HepG2 (cell line): ENCODE results near the gene FKBP9. TPM values are rescaled to one million over a fixed set of nuclear protein-coding genes. Genes with fewer than 3 reads are reported as not detected.
A peak's percentile ranks its signal among the peaks of the same experiment; 100 is the strongest.

ENCODE experiments used
- ASH2L ChIP-seq: fragments of 300-600, 200-600 bp; sonication (generic); IDR thresholded peaks from 2 replicates; pipeline ENCODE4 v1.7.0; 2017; ENCODE audit warnings: low read depth, mild to moderate bottlenecking, moderate library complexity, mixed read lengths, low read length; ENCODE audit not compliant: insufficient read length
- CCAR2 ChIP-seq: fragments of 200-400 bp; formaldehyde crosslinking; optimal IDR thresholded peaks from 2 replicates; pipeline ENCODE3; 2018; ENCODE audit warnings: low read depth, mild to moderate bottlenecking, low read length, moderate library complexity
- DMAP1 ChIP-seq: IDR thresholded peaks from 2 replicates; pipeline ENCODE4 v1.6.1; 2016
- RBFOX2 ChIP-seq: fragments of 200-400 bp; formaldehyde crosslinking; IDR thresholded peaks from 2 replicates; pipeline ENCODE4 v1.6.1; 2017; ENCODE audit warnings: low read depth, mild to moderate bottlenecking, low read length
- ZNF468 ChIP-seq: sonication (generic); formaldehyde crosslinking; IDR thresholded peaks from 2 replicates; pipeline ENCODE4 v1.8.0; 2022; ENCODE audit warnings: mild to moderate bottlenecking, moderate library complexity, missing genetic modification reagents
- polyA plus RNA-seq, 8 experiments: library from polyadenylated mRNA; depleted of rRNA in 3 of 8; stranded (reverse) in 7 of 8; unstranded in 1 of 8; fragments of >200 nt; fragmentation: Illumina TruSeq in 4 of 8; extraction: Trizol in 4 of 8; gene quantifications; 2 replicates each; pipeline versions ENCODE4 v1.2.1 to v1.2.3, GENCODE V29; 2011 to 2016; ENCODE audit warnings: low read depth in 4 of 8, missing spikeins in 1 of 8, mixed read lengths in 1 of 8; ENCODE audit not compliant: insufficient read depth in 1 of 8
- total RNA-seq, 5 experiments: library from RNA; depleted of rRNA; stranded (reverse); fragments of >200 nt; fragmentation: Illumina TruSeq; extraction: Trizol; gene quantifications; 2 replicates each; pipeline ENCODE4 v1.2.3, GENCODE V29; 2016; ENCODE audit warnings: low read depth in 1 of 5
- TF ChIP-seq, protein P1 (sequence below), 2 experiments: sonication (generic) in 1 of 2; formaldehyde crosslinking in 1 of 2; IDR thresholded peaks; 2 replicates each; pipeline versions ENCODE4 v1.4.0 to v1.6.1; 2018 to 2020; ENCODE audit warnings: missing genetic modification reagents in 2 of 2, borderline replicate concordance in 1 of 2, low read depth in 1 of 2, mild to moderate bottlenecking in 1 of 2, missing biosample characterization in 1 of 2
- TF ChIP-seq, protein P2 (sequence below): IDR thresholded peaks from 2 replicates; pipeline ENCODE4 v1.6.1; 2016; ENCODE audit warnings: low read depth
- TF ChIP-seq, protein P3 (sequence below): sonication (generic); formaldehyde crosslinking; IDR thresholded peaks from 2 replicates; pipeline ENCODE4 v1.4.0; 2020; ENCODE audit warnings: mild to moderate bottlenecking, missing genetic modification reagents

The FKBP9 gene
- total and polyA plus RNA-seq, 2 of the 13 experiments (the other 11 are each of a cell fraction or from before 2014, with no cell fraction given) = 34.0 to 41.5 TPM

GRCh38 chr7:32942415-32943251 lies 14.6 kb upstream of the FKBP9 start (continued):
- TF ChIP-seq, protein P1, sequence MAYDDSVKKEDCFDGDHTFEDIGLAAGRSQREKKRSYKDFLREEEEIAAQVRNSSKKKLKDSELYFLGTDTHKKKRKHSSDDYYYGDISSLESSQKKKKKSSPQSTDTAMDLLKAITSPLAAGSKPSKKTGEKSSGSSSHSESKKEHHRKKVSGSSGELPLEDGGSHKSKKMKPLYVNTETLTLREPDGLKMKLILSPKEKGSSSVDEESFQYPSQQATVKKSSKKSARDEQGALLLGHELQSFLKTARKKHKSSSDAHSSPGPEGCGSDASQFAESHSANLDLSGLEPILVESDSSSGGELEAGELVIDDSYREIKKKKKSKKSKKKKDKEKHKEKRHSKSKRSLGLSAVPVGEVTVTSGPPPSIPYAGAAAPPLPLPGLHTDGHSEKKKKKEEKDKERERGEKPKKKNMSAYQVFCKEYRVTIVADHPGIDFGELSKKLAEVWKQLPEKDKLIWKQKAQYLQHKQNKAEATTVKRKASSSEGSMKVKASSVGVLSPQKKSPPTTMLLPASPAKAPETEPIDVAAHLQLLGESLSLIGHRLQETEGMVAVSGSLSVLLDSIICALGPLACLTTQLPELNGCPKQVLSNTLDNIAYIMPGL (CRISPR knock-in tag; IDR thresholded peaks at IDR 0.05; ENCODE audit: borderline replicate concordance in 1 of 2, low read depth in 1 of 2) = peak; percentile 19 to 95; a peak in 3 of 4 replicates
- TF ChIP-seq, protein P2, sequence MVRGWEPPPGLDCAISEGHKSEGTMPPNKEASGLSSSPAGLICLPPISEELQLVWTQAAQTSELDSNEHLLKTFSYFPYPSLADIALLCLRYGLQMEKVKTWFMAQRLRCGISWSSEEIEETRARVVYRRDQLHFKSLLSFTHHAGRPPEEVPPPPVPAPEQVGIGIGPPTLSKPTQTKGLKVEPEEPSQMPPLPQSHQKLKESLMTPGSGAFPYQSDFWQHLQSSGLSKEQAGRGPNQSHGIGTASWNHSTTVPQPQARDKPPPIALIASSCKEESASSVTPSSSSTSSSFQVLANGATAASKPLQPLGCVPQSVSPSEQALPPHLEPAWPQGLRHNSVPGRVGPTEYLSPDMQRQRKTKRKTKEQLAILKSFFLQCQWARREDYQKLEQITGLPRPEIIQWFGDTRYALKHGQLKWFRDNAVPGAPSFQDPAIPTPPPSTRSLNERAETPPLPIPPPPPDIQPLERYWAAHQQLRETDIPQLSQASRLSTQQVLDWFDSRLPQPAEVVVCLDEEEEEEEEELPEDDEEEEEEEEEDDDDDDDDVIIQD (CRISPR knock-in tag) = 0 out of 2 replicates have a peak, but pooled peaks have one; percentile 11
- no peak for TF ChIP-seq CCAR2
- TF ChIP-seq, protein P3, sequence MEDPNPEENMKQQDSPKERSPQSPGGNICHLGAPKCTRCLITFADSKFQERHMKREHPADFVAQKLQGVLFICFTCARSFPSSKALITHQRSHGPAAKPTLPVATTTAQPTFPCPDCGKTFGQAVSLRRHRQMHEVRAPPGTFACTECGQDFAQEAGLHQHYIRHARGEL (CRISPR knock-in tag) = peak; percentile 25; the same call in 1 of the 2 replicates
- TF ChIP-seq DMAP1 (CRISPR knock-in tag) = peak; percentile 17; the same call in 1 of the 2 replicates
- peak; percentile 79 for TF ChIP-seq ASH2L
- peak; percentile 88 for TF ChIP-seq RBFOX2
- TF ChIP-seq ZNF468 (CRISPR knock-in tag) = no peak
